GM13976 (cell line): ENCODE results near the gene ULBP3.

Experiments used
- DNase-seq: peaks from one replicate; pipeline ENCODE4 v3.0.0; 2012; ENCODE audit warnings: low spot score
- in situ Hi-C: fragments of 300-500 bp; cut with MboI; formaldehyde crosslinking; loops from one replicate; pipeline ENCODE4 v1.12.0; 2022; ENCODE audit warnings: low sequenced_read_pairs, mixed read lengths, inconsistent platforms; ENCODE audit not compliant: unreplicated experiment
- TF ChIP-seq, protein P1 (sequence below): IDR thresholded peaks from 2 replicates; pipeline ENCODE4 v1.5.1; 2012; ENCODE audit warnings: borderline replicate concordance, mild to moderate bottlenecking; ENCODE audit not compliant: insufficient read depth; ENCODE audit errors: extremely low read depth, missing control alignments, control extremely low read depth

ULBP3 gene

DNA sequence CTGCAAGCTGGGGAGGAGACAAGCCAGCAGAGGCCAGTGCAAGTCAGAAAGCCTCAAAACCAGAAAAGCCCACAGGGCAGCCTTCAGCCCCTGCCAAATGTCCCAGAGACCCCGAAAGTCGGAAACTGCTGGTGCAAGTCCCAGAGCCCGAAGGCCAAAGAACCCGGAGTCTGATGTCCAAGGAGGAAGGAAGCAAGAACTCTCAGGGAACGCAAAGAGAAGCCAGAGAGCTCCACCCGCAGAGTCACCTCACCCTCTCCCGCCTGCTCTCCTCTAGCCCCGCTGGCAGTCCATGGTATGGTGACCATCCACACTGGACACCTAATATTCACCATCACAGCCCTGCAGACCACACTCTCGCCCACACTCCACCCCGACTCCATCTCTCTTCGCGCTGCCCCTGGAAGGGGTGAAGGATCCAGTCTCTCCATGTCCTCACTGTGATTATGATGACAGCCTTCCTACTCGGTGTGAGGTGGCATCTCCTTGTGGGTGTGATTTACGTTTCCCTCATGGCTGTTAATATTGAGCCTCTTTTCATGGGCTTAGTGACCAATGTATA lies 10.6 kb downstream of the ULBP3 start:
- in situ Hi-C loops, result loop anchor here (25.0 kb wide), 1 partner anchor 754 kb away; no protein-coding TSS in a partner anchor
- TF ChIP-seq, protein P1, sequence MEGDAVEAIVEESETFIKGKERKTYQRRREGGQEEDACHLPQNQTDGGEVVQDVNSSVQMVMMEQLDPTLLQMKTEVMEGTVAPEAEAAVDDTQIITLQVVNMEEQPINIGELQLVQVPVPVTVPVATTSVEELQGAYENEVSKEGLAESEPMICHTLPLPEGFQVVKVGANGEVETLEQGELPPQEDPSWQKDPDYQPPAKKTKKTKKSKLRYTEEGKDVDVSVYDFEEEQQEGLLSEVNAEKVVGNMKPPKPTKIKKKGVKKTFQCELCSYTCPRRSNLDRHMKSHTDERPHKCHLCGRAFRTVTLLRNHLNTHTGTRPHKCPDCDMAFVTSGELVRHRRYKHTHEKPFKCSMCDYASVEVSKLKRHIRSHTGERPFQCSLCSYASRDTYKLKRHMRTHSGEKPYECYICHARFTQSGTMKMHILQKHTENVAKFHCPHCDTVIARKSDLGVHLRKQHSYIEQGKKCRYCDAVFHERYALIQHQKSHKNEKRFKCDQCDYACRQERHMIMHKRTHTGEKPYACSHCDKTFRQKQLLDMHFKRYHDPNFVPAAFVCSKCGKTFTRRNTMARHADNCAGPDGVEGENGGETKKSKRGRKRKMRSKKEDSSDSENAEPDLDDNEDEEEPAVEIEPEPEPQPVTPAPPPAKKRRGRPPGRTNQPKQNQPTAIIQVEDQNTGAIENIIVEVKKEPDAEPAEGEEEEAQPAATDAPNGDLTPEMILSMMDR, result no peak
- no peak for DNase-seq

- DNase-seq, result no peak
- TF ChIP-seq, protein P1, result no peak
- in situ Hi-C loops, result loop anchor here (25.0 kb wide), 1 partner anchor 755 kb away; no protein-coding TSS in a partner anchor
Observed at GRCh38 chr6:150057501-150057951, 11.4 kb downstream of the ULBP3 start.

DNA sequence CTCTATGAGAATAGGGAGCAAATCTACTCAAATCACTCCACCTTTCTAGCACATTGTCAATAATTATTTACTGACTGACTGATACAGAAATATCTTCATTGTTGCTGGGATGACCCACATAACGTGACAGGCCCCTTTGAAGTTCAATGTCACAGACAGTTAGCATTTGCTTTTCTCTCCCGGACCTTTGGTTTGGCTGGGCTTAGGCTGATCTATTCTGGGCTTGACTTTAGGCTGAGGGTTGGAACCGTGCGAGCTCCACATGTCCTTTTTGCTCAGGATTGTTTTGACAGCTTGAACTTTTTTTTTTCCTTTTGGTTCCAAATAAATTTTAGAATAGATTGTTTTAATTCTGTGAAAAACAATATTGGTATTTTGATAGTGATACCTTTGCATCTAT lies 12.0 kb downstream of the ULBP3 start:
- TF ChIP-seq, protein P1, result no peak
- in situ Hi-C loops, result loop anchor here (25.0 kb wide), 1 partner anchor 755 kb away; no protein-coding TSS in a partner anchor
- no peak for DNase-seq

DNA sequence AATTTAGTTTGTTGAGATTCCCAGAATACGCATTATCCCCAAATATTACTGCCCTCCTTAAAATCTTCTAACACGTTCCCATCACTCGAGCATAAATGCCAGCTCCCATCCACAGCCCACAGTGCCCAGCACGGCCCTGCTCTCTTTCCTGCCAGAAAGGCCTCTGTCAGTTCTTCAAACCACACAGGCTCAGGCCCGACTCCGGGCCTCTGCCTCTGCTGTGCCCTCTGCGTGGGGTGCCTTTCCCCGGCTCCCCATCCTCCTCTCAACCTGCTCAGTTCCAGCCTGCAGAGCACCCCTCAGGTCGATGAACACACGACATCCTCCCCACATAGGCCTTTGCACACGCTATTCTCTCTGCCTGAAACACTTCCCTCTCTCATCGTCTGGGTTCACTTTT lies 12.8 kb downstream of the ULBP3 start:
- DNase-seq, result no peak
- TF ChIP-seq, protein P1, result no peak
- in situ Hi-C loops, result loop anchor here (25.0 kb wide), 1 partner anchor 756 kb away; no protein-coding TSS in a partner anchor

- no peak for DNase-seq
- in situ Hi-C loops, result loop anchor here (25.0 kb wide), 1 partner anchor 757 kb away; no protein-coding TSS in a partner anchor
- TF ChIP-seq, protein P1, result no peak
Observed at GRCh38 chr6:150055131-150055530, 13.8 kb downstream of the ULBP3 start.

- in situ Hi-C loops, result loop anchor here (25.0 kb wide), 1 partner anchor 759 kb away; no protein-coding TSS in a partner anchor
- TF ChIP-seq, protein P1, result no peak
- DNase-seq, result no peak
Observed at GRCh38 chr6:150053450-150053849, 15.5 kb downstream of the ULBP3 start.
